Measurements from ENCODE around the gene PEAK1.
"Not testable (repeated sequence)": the region's sequence is repeated elsewhere in the genome, so short reads cannot be mapped to it uniquely, and the experiment has no call there.

Gene PEAK1

GRCh38 chr15:77420610-77421369 is 886 bp upstream of the PEAK1 start, which contains the start of gene HMG20A:
Gene HMG20A (plus strand): TSS chr15:77420888. CDS start chr15:77458408, 37,520 bp downstream.
- peak; percentile 36 to 47 for DNase-seq (ENCODE audit: low read depth in 2 of 2)

GRCh38 chr15:77418966-77419835 is 703 bp downstream of the PEAK1 start:
- peak; percentile 22 to 34 for DNase-seq (ENCODE audit: low read depth in 2 of 2)

GRCh38 chr15:77418391-77418965 is 1.4 kb downstream of the PEAK1 start:
- no peak for DNase-seq (ENCODE audit: low read depth in 2 of 2)

- no peak for DNase-seq (ENCODE audit: low read depth in 2 of 2)
Measured at GRCh38 chr15:77417602-77418001, 2.3 kb downstream of the PEAK1 start.

- no peak for DNase-seq (ENCODE audit: low read depth in 2 of 2)
Measured at GRCh38 chr15:77416954-77417353, 3.0 kb downstream of the PEAK1 start.

GRCh38 chr15:77416148-77416455 is 3.8 kb downstream of the PEAK1 start:
- DNase-seq (ENCODE audit: low read depth in 2 of 2): no peak

GRCh38 chr15:77415450-77416147 is 4.3 kb downstream of the PEAK1 start:
- no peak for DNase-seq (ENCODE audit: low read depth in 2 of 2)

- DNase-seq (ENCODE audit: low read depth in 2 of 2): no peak
Measured at GRCh38 chr15:77414789-77415442, 5.0 kb downstream of the PEAK1 start.

GRCh38 chr15:77413699-77414349 is 6.1 kb downstream of the PEAK1 start:
- DNase-seq (ENCODE audit: low read depth in 2 of 2): no peak

- DNase-seq (ENCODE audit: low read depth in 2 of 2): no peak
Measured at GRCh38 chr15:77412972-77413698, 6.8 kb downstream of the PEAK1 start.

- DNase-seq (ENCODE audit: low read depth in 2 of 2): no peak
Measured at GRCh38 chr15:77411619-77411976, 8.3 kb downstream of the PEAK1 start.

- DNase-seq (ENCODE audit: low read depth in 2 of 2): no peak
Measured at GRCh38 chr15:77410701-77411618, 8.9 kb downstream of the PEAK1 start.

GRCh38 chr15:77410157-77410500 is 9.8 kb downstream of the PEAK1 start:
- not testable (repeated sequence) for DNase-seq (ENCODE audit: low read depth in 2 of 2)

- DNase-seq (ENCODE audit: low read depth in 2 of 2): no peak
Measured at GRCh38 chr15:77409259-77410156, 10.4 kb downstream of the PEAK1 start.

- no peak for DNase-seq (ENCODE audit: low read depth in 2 of 2)
Measured at GRCh38 chr15:77406846-77407245, 13.1 kb downstream of the PEAK1 start.

GRCh38 chr15:77406173-77406759 is 13.6 kb downstream of the PEAK1 start:
- not testable (repeated sequence) for DNase-seq (ENCODE audit: low read depth in 2 of 2)

- DNase-seq (ENCODE audit: low read depth in 2 of 2): no peak
Measured at GRCh38 chr15:77402740-77403379, 17.0 kb downstream of the PEAK1 start.

Measured in stimulated activated CD4-positive, alpha-beta T cell treated with anti-CD3 and anti-CD28 coated beads, Interleukin-4, amount 100 ng/mL, for 48 hours (primary cell).